22Rv1 (cell line): ENCODE results near the gene RNF166.

Experiments
- CTCF ChIP-seq: fragments of 450-650 bp; IDR thresholded peaks from 2 replicates; pipeline ENCODE4 v1.5.1; 2017; ENCODE audit warnings: mild to moderate bottlenecking
- ZFX ChIP-seq: fragments of 450-650 bp; IDR thresholded peaks from 2 replicates; pipeline ENCODE4 v1.6.1; 2017; ENCODE audit warnings: antibody characterized with exemption, borderline replicate concordance

- TF ChIP-seq CTCF (no peak), ZFX (no peak)
These were observed 32.4 kb downstream of the RNF166 start for GRCh38 chr16:88673716-88674379.
